AG09309 (cell line): ENCODE results near the gene GARIN5A.
"Not testable (repeated sequence)": the region's sequence is repeated elsewhere in the genome, so short reads cannot be mapped to it uniquely, and the experiment has no call there.

Source experiments
- DNase-seq: peaks from one replicate; pipeline ENCODE4 v3.0.0-alpha.2; 2010; ENCODE audit warnings: low read depth
- H3K4me3 ChIP-seq: 2 replicates; pipeline ENCODE4 v1.5.1; 2011; ENCODE audit warnings: mild to moderate bottlenecking, low read depth, low read length, moderate library complexity; ENCODE audit not compliant: control insufficient read depth
- TF ChIP-seq, protein P1 (sequence below): IDR thresholded peaks from 2 replicates; pipeline ENCODE4 v1.5.1; 2011; ENCODE audit warnings: mild to moderate bottlenecking, low read depth, low read length, inconsistent platforms; ENCODE audit not compliant: insufficient read depth, control insufficient read depth; ENCODE audit errors: missing control alignments

The GARIN5A gene

DNA sequence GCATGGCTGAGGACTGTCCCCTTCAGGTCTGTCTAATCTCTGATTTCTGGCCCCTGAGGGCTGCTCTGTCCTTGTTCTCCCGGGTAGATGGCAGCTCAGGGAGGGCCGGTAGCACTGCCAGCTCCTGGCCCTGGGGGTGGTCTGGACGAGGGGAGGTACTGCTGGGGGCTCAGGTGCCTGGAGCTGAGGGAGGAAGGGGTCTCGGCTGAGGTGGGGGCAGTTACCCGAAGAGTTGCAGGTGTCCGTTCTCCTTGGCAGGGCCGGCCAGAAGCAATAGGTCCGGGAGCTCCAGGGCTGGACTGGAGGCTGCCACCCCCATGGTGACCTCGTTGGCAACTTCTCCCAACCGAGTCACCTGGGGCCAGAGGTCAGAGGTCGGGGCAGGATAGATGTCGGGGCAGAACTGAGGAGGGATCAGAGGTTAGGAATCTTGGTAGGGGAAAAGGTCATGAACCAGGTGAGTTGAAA lies 1.5 kb downstream of the GARIN5A start:
- TF ChIP-seq, protein P1, sequence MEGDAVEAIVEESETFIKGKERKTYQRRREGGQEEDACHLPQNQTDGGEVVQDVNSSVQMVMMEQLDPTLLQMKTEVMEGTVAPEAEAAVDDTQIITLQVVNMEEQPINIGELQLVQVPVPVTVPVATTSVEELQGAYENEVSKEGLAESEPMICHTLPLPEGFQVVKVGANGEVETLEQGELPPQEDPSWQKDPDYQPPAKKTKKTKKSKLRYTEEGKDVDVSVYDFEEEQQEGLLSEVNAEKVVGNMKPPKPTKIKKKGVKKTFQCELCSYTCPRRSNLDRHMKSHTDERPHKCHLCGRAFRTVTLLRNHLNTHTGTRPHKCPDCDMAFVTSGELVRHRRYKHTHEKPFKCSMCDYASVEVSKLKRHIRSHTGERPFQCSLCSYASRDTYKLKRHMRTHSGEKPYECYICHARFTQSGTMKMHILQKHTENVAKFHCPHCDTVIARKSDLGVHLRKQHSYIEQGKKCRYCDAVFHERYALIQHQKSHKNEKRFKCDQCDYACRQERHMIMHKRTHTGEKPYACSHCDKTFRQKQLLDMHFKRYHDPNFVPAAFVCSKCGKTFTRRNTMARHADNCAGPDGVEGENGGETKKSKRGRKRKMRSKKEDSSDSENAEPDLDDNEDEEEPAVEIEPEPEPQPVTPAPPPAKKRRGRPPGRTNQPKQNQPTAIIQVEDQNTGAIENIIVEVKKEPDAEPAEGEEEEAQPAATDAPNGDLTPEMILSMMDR: no peak
- no peak for DNase-seq
- H3K4me3 ChIP-seq: no peak overlapping the region

DNA sequence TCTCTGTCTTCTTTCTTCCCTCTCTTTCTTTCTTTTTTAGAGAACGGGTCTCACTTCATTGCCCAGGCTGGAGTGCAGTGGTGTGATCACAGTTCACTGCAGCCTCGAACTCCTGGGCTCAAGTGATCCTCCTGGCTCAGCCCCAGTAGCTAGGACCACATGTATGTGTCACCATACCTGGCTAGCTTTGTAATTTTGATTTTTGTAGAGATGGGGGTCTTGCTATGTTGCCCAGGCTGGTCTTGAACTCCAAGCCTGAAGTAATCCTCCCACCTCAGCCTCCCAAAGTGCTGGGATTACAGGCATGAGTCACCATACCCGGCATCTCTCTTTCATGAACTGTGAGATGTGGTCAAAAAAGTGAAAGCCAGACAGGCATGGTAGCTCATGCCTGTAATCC lies 3.3 kb downstream of the GARIN5A start:
- DNase-seq, H3K4me3 ChIP-seq: not testable (repeated sequence)

DNA sequence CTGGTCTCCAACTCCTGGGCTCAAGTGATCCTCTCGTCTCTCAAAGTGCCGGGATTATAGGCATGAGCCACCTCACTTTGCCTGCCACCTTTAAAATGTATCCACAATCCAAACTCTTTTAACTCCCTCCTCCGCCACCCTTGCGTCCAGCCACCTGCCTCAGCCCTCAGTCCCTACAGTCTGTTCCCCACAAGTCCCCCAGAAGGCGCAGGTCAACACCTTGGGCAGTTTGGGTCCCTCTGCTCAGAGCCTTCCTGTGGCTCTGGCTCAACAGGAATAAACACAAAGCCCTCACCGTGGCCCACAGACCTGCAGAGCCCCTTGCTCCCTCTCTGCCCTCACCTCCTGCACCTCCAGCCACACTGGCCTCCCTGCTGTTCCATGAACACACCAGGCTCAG lies 7.8 kb downstream of the GARIN5A start:
- no peak overlapping the region for H3K4me3 ChIP-seq
- DNase-seq: no peak
- TF ChIP-seq, protein P1: no peak

DNA sequence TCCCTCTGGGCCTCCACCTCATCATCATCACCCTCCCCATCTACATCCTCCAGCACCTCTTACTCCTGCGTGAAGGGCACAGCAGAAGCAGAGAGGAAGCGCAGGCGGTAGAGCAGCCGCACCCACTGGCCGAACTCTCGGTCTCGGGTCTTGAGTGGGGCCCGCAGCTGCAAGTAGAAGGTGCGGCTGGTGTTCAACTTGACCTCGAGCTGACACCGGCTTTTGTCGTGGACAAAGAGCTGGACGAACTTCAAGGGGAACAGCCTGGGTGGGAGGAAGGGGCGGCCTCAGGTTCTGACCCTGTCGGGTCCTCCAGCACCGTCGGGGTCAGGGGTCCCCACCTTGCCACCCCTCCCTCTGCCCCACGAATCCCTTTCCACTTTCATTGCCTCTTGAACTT lies 9.1 kb downstream of the GARIN5A start:
- H3K4me3 ChIP-seq: no peak overlapping the region
- DNase-seq: no peak
- TF ChIP-seq, protein P1: no peak

DNA sequence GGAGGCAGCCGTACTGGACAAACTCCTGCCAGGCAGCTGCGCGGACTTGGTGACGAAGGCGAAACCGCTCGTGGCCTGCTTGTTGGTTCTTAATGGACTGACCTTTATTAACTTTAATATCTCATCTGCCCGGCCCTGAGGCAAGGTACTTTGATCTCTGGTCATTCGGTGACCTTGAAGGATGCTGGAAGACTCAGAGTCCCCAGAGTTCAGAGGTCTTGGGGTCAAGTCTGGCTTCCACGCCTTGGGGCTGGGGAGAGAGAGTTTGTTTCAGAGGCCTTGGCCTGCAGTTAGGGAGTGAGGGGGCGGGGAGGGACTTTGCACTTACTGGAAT lies 10.0 kb downstream of the GARIN5A start:
- TF ChIP-seq, protein P1: no peak
- no peak overlapping the region for H3K4me3 ChIP-seq
- DNase-seq: no peak

DNA sequence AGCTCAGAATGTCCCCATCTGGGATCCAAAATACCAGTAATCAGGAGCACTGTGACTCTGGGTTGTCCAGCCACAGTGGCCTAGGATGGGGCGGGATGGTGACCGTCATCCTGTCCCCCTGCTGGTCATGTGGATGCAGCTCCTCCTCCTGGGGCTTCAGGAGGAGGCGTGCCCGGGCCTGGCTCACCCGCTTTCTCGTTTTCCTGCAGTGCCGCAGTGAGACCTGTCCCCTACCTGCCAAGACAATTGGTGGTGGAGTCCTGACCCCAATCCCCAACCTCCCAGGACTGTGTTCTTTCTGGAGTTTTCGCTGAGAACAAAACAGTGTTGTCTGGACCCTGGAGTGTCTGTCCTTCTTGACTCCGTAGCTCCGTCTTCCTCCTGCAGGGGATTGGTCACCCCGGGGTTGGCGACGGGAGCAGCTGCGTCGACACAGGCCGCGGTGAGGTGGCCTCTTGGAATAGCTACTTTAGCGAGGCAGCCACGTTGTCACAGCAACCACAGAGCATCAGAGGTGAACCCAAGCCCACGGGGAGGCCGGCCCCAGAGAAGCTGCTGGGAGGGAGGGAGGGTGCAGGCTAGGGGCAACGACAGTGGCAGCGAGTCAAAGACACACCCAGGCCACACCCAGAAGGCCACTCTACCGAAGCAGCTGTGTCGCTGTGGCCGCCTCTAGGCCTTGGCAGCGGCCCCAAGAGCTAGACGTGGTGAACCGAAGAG lies 10.5 kb downstream of the GARIN5A start:
- no peak overlapping the region for H3K4me3 ChIP-seq
- DNase-seq: no peak
- TF ChIP-seq, protein P1: no peak

DNA sequence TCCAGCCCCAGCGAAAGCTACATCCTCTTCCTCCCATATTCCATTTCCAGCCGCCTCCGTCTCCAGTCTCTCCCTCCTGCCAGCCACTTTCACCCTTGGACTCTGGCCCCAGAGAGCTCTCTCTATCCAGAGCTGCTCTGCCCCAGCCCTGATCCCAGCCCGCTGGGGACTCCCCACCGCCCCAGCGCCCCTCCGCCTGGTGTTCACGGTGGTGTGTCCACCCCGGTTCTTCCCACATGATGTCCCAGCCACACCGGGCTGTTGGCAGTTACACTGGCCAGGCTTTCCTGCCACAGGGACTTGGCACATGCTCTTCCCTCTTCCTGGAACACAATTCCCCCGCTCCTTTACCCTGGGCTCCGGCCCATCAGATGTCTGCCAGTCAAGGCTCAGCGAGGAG lies 11.6 kb downstream of the GARIN5A start:
- TF ChIP-seq, protein P1: no peak
- H3K4me3 ChIP-seq: no peak overlapping the region
- DNase-seq: no peak
